SK-N-SH (cell line): ENCODE data around the gene JADE3. TPM values are rescaled to one million over a fixed set of nuclear protein-coding genes. Genes with fewer than 3 reads are reported as not detected.

Source experiments
- CTCF ChIA-PET: fragments of 300-600, 350-600 bp; formaldehyde crosslinking; extraction: SDS; loops from one replicate; lab custom pipeline; 2021; lab: Yijun Ruan, JAX
- POLR2A ChIA-PET: fragments of 350-600 bp; sonication (Branson Sonifier 250); formaldehyde crosslinking; extraction: SDS; loops from one replicate; lab custom pipeline; 2020; ENCODE audit warnings: antibody characterized with exemption, inconsistent platforms; lab: Yijun Ruan, JAX
- DNase-seq: peaks from one replicate; pipeline ENCODE4 v3.0.0; 2012
- H2AFZ ChIP-seq: fragments of 200-600 bp; sonication (generic); 2 replicates; pipeline ENCODE4 v1.8.1; 2016; ENCODE audit warnings: antibody characterized with exemption, mild to moderate bottlenecking, low read depth
- H3F3A ChIP-seq: fragments of 200-600 bp; sonication (generic); replicated peaks from 2 replicates; pipeline ENCODE3; 2016; ENCODE audit warnings: antibody characterized with exemption, mild to moderate bottlenecking; ENCODE audit not compliant: insufficient read depth
- H3K27ac ChIP-seq, 2 experiments: fragments of 200-500 bp in 1 of 2; fragments of 200-600 bp in 1 of 2; sonication (Bioruptor generic) in 1 of 2; sonication (generic), shearing (Covaris generic) in 1 of 2; 2 replicates each; pipeline versions ENCODE4 v1.5.1 to v1.6.1; 2014 to 2016; ENCODE audit warnings: low read depth in 2 of 2, inconsistent platforms in 1 of 2, low read length in 1 of 2, mild to moderate bottlenecking in 1 of 2, mixed read lengths in 1 of 2
- H3K27me3 ChIP-seq: fragments of 200-600 bp; sonication (generic), shearing (Covaris generic); 2 replicates; pipeline ENCODE4 v1.6.1; 2016; ENCODE audit warnings: mixed run types; ENCODE audit not compliant: insufficient read depth
- H3K36me3 ChIP-seq, 2 experiments: fragments of 200-500 bp in 1 of 2; fragments of 200-600 bp in 1 of 2; sonication (Bioruptor generic) in 1 of 2; sonication (generic) in 1 of 2; replicated peaks in 1 of 2; 2 replicates each; pipeline versions ENCODE3 to v1.5.1; 2014 to 2016; ENCODE audit warnings: low read length in 1 of 2, mild to moderate bottlenecking in 1 of 2; ENCODE audit not compliant: insufficient read depth in 2 of 2, control insufficient read depth in 1 of 2
- H3K4me1 ChIP-seq, 2 experiments: fragments of 200-500 bp in 1 of 2; fragments of 200-600 bp in 1 of 2; sonication (Bioruptor generic) in 1 of 2; sonication (generic), shearing (Covaris generic) in 1 of 2; 2 replicates each; pipeline versions ENCODE4 v1.5.1 to v1.6.1; 2014 to 2016; ENCODE audit warnings: low read depth in 1 of 2, low read length in 1 of 2, mixed run types in 1 of 2; ENCODE audit not compliant: insufficient read depth in 2 of 2, control insufficient read depth in 1 of 2
- H3K4me2 ChIP-seq: fragments of 200-600 bp; sonication (generic), shearing (Covaris generic); 2 replicates; pipeline ENCODE4 v1.6.1; 2017; ENCODE audit warnings: mixed run types
- H3K4me3 ChIP-seq, 2 experiments: fragments of 200-500 bp in 1 of 2; fragments of 200-600 bp in 1 of 2; sonication (Bioruptor generic) in 1 of 2; sonication (generic), shearing (Covaris generic) in 1 of 2; 2 replicates each; pipeline versions ENCODE4 v1.5.1 to v1.8.1; 2014 to 2016; ENCODE audit warnings: low read depth in 2 of 2, inconsistent platforms in 1 of 2, low read length in 1 of 2, mild to moderate bottlenecking in 1 of 2, mixed read lengths in 1 of 2, moderate library complexity in 1 of 2
- H3K79me2 ChIP-seq: fragments of 200-600 bp; sonication (generic); 2 replicates; pipeline ENCODE4 v1.8.1; 2017; ENCODE audit warnings: mild to moderate bottlenecking; ENCODE audit not compliant: insufficient read depth
- H3K9ac ChIP-seq: fragments of 200-600 bp; sonication (generic); 2 replicates; pipeline ENCODE4 v1.6.1; 2017; ENCODE audit warnings: mixed run types
- H3K9me2 ChIP-seq: fragments of 200-600 bp; sonication (generic); 2 replicates; pipeline ENCODE4 v1.6.1; 2017; ENCODE audit warnings: mixed run types
- H3K9me3 ChIP-seq: fragments of 200-600 bp; sonication (generic); 2 replicates; pipeline ENCODE4 v1.6.1; 2017; ENCODE audit warnings: mixed run types, mild to moderate bottlenecking, moderate library complexity
- H4K20me1 ChIP-seq: fragments of 200-600 bp; sonication (generic); 2 replicates; pipeline ENCODE4 v1.6.1; 2017; ENCODE audit warnings: mild to moderate bottlenecking, mixed run types; ENCODE audit not compliant: insufficient read depth
- CTCF ChIP-seq: fragments of 200-600 bp; sonication (generic); IDR thresholded peaks from 2 replicates; pipeline ENCODE4 v1.6.1; 2017; ENCODE audit warnings: antibody characterized with exemption, mild to moderate bottlenecking, moderate library complexity
- EP300 ChIP-seq, 2 experiments: IDR thresholded peaks; 2 replicates each; pipeline versions ENCODE4 v1.4.0 to v1.6.1; 2012; ENCODE audit warnings: borderline replicate concordance in 1 of 2, low read depth in 1 of 2, low read length in 1 of 2
- FOXJ3 ChIP-seq: sonication (generic); formaldehyde crosslinking; IDR thresholded peaks from 2 replicates; pipeline ENCODE4 v1.5.1; 2020; ENCODE audit warnings: mild to moderate bottlenecking, missing genetic modification reagents
- GABPA ChIP-seq: IDR thresholded peaks from 2 replicates; pipeline ENCODE4 v1.4.0; 2012; ENCODE audit warnings: low read depth, mild to moderate bottlenecking
- GATA2 ChIP-seq: sonication (generic); formaldehyde crosslinking; IDR thresholded peaks from 2 replicates; pipeline ENCODE4 v1.5.0; 2020; ENCODE audit warnings: mild to moderate bottlenecking, missing genetic modification reagents
- IRF3 ChIP-seq: fragments of 150-350 bp; IDR thresholded peaks from 2 replicates; pipeline ENCODE4 v1.6.1; 2016; ENCODE audit warnings: mild to moderate bottlenecking, low read depth, low read length
- MXI1 ChIP-seq: IDR thresholded peaks from 2 replicates; pipeline ENCODE4 v1.6.1; 2012; ENCODE audit warnings: mild to moderate bottlenecking, low read depth, low read length, improper control_type of control experiment
- NFIC ChIP-seq: IDR thresholded peaks from 2 replicates; pipeline ENCODE4 v1.4.0; 2012; ENCODE audit warnings: borderline replicate concordance
- NRF1 ChIP-seq: IDR thresholded peaks from 2 replicates; pipeline ENCODE4 v1.6.1; 2012; ENCODE audit warnings: low read depth, mild to moderate bottlenecking, low read length
- PBX3 ChIP-seq: IDR thresholded peaks from 2 replicates; pipeline ENCODE4; 2012
- RFX5 ChIP-seq: IDR thresholded peaks from 2 replicates; pipeline ENCODE4 v1.6.1; 2012; ENCODE audit warnings: mild to moderate bottlenecking, improper control_type of control experiment, low read length
- USF2 ChIP-seq: fragments of 150-350 bp; IDR thresholded peaks from 2 replicates; pipeline ENCODE4 v1.6.1; 2017; ENCODE audit warnings: antibody characterized with exemption, low read length, low read depth, borderline replicate concordance
- YY1 ChIP-seq: IDR thresholded peaks from 2 replicates; pipeline ENCODE4 v1.4.0; 2012; ENCODE audit warnings: low read depth, mild to moderate bottlenecking
- WGBS: methylation state at CpG from one replicate; pipeline ENCODE4 v1.1.6; 2017; ENCODE audit warnings: low lambda C conversion rate; 5-methylcytosine and 5-hydroxymethylcytosine counted together
- polyA plus RNA-seq, 3 experiments: library from polyadenylated mRNA; depleted of rRNA; stranded (reverse); fragments of >200 nt; gene quantifications; 2 replicates each; pipeline ENCODE4 v1.2.3, GENCODE V29; 2012

JADE3 gene
- polyA plus RNA-seq, 1 of the 3 experiments (the other 2 are of a cell fraction), result 3.0 TPM

GRCh38 chrX:47080215-47080914 lies 168.1 kb downstream of the JADE3 start:
- Histone ChIP-seq H3K4me3 (no peak overlapping the region), H3K79me2 (no peaks in the 10 kb centered on the region), H3K27ac (no peak overlapping the region), H3K4me1 (no peaks in the 10 kb centered on the region), H3F3A (no peaks in the 10 kb centered on the region), H3K36me3 (no peaks in the 10 kb centered on the region), H3K27me3 (peaks cover 7% of the 10 kb centered on the region; the same call in 1 of the 2 replicates), H2AFZ (no peak overlapping the region), H3K4me2 (no peak overlapping the region), H3K9me3 (no peaks in the 10 kb centered on the region), H3K9ac (no peak overlapping the region), H3K9me2 (no peaks in the 10 kb centered on the region), H4K20me1 (no peaks in the 10 kb centered on the region)
- DNase-seq, result no peak
- ChIA-PET POLR2A (no interaction called here), CTCF (interaction anchor here (1.3 kb wide), 2 partner anchors 13 kb away, joined by 4 to 5 read pairs; no protein-coding TSS in a partner anchor)
- TF ChIP-seq YY1, result no peak
- no peak for TF ChIP-seq IRF3
- TF ChIP-seq GABPA, result no peak
- no peak for TF ChIP-seq CTCF
- TF ChIP-seq RFX5, result no peak
- TF ChIP-seq EP300 (IDR thresholded peaks at IDR 0.05; ENCODE audit: borderline replicate concordance in 1 of 2, low read depth in 1 of 2, low read length in 1 of 2), result no peak
- no peak for TF ChIP-seq NRF1
- no peak for TF ChIP-seq USF2
- no peak for TF ChIP-seq NFIC
- TF ChIP-seq FOXJ3 (CRISPR knock-in tag), result no peak
- TF ChIP-seq GATA2, result no peak
- 48% methylated on average over 9 of the region's 9 CpGs for WGBS

- no peak for DNase-seq
Observed at GRCh38 chrX:47080915-47081236, 168.7 kb downstream of the JADE3 start.

More at GRCh38 chrX:47080915-47081236, 168.7 kb downstream of the JADE3 start:
- H3K9me2 ChIP-seq, result no peaks in the 10 kb centered on the region
- no peak overlapping the region for H3K4me2 ChIP-seq
- 35% methylated on average over 5 of the region's 5 CpGs for WGBS
- H4K20me1 ChIP-seq, result no peaks in the 10 kb centered on the region
- H3F3A ChIP-seq, result no peaks in the 10 kb centered on the region
- H2AFZ ChIP-seq, result no peak overlapping the region
- H3K9ac ChIP-seq, result no peak overlapping the region
- H3K79me2 ChIP-seq, result no peaks in the 10 kb centered on the region
- no peak overlapping the region for H3K4me3 ChIP-seq
- H3K4me1 ChIP-seq, result no peaks in the 10 kb centered on the region
- POLR2A ChIA-PET, result no interaction called here
- no peaks in the 10 kb centered on the region for H3K9me3 ChIP-seq
- CTCF ChIA-PET, result interaction anchor here (1.3 kb wide), 1 partner anchor 12 kb away, joined by 5 read pairs; no protein-coding TSS in a partner anchor
- no peak overlapping the region for H3K27ac ChIP-seq
- no peak for TF ChIP-seq MXI1
- no peak for TF ChIP-seq RFX5
- TF ChIP-seq NFIC, result no peak
- TF ChIP-seq PBX3, result no peak
- peaks cover 7% of the 10 kb centered on the region; the same call in 1 of the 2 replicates for H3K27me3 ChIP-seq
- H3K36me3 ChIP-seq, result no peaks in the 10 kb centered on the region
